HG03159 (cell line): ENCODE data around the gene NOL3.
"Not testable (repeated sequence)": the region's sequence is repeated elsewhere in the genome, so short reads cannot be mapped to it uniquely, and the experiment has no call there.

Source experiments
- ATAC-seq: cut with Tn5 transposase; IDR thresholded peaks from one replicate; pipeline ENCODE4 v1.9.1; 2021; ENCODE audit warnings: mild to moderate bottlenecking, moderate library complexity; ENCODE audit not compliant: unreplicated experiment

NOL3 gene

DNA sequence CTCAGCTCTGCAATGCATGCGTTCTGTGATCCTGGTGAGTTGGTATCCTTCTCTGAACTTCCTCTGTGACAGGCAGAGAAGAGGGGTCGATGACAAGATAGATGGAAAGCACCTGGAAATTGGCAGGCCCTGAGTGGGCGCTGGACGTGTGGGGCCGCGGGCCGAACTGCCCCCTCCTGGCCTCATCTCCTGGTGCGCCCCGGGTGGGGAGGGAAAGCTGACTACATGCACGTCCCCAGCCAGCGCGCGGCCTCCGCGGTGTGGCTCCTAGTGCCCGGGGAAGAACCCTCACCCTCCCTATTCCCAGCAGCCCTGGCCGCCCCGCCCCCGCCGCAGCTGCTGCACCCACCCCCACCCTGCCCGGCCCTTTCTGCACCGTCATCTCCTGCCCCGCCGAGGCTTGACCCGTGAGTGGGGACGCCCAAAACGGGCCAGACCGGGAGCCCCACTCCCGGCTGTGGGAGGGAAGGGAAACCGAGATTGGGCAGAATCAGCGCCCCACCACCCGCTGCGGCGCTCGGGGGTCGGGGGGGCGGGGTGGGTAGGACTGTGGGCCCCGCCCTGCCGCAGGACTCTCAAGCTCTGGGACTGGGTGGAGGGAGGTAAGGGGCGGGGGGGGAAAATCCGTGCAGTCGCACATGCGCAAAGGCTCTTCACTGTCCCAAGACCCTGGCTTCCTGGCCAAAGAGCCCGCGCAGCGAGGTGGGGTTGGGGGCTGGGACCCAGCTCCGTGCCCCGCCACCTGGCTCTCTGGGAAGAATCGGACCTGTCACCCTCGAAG, at the start of gene NOL3:
Gene NOL3, plus strand, starts transcription at position 371 of the 781 bp plus-strand sequence.
- ATAC-seq: no peak

DNA sequence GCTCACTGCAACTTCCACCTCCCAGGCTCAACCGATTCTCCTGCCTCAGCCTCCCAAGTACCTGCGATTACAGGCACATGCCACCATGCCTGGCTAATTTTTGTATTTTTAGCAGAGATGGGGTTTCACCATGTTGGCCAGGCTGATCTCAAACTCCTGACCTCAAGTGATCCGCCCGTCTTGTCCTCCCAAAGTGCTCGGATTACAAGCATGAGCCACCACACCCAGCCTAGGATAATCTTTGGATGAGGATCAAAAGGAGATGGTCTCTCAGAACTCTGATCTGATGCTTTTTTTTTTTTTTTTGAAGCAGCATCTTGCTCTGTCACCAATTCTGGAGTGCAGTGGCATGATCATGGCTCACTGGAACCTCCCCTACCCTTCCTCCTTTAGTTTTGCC, 47.5 kb upstream of the NOL3 start:
- ATAC-seq: not testable (repeated sequence)

- ATAC-seq: no peak
These were observed 41.9 kb upstream of the NOL3 start for GRCh38 chr16:67128417-67128816.

DNA sequence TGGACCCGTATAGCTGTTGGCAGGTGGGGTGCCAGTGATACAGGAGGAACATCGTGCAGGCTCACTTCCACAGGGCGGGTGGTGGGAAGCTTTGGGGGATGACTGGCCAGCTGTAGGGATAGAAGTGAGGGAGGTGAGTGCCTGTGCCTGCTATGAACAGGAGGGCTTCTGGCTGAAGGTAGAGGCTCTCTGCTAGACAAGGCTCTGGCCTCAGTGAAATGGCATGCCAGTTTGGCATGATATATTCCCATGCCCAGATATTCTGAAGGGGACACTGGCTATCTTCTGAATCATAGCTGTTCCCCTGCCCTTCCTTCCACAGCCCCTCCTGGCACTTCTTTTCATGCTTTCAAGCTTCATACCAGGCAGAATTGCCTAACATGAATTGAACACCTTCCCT, 41.5 kb upstream of the NOL3 start:
- ATAC-seq: no peak

DNA sequence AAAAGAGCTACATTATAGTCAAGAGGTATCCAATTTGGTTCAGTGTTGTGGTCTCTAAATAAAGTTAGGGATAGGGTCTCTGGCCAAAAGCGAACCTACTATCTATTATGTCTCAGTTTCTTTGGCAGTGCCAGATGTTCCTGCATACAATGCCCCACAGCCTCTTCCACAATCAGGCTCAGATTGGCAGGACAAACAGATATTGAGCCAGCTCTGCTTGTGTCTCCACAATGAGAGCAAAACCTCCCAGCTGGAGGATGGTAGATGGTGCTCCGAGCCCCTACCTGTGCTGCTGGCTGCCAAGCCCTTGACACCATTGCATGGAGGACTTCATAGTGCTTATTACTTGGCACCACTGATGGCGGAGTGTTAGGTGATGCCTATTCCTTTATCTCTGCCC, 40.9 kb upstream of the NOL3 start:
- ATAC-seq: no peak

DNA sequence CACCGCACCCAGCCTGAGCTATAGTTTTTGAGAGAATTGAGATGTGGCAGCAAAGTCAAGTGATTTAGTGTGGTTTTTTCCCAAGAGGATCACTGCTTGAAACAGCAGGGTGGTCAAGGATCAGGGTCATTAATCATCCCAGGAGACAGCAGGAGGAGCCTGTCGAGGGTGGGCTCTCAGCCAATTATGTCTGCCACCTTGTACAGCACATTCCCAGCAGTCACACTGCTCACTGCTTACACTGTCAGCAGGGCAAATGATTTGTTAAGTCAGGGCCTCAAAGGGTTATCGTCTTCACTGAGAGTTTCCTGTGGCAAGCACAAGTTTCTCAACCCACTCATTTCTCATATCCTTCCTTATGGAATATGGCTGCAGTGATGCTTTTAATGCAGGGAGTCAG, 32.7 kb upstream of the NOL3 start:
- no peak for ATAC-seq

- ATAC-seq: no peak
These were observed 28.9 kb upstream of the NOL3 start for GRCh38 chr16:67141391-67141790.

DNA sequence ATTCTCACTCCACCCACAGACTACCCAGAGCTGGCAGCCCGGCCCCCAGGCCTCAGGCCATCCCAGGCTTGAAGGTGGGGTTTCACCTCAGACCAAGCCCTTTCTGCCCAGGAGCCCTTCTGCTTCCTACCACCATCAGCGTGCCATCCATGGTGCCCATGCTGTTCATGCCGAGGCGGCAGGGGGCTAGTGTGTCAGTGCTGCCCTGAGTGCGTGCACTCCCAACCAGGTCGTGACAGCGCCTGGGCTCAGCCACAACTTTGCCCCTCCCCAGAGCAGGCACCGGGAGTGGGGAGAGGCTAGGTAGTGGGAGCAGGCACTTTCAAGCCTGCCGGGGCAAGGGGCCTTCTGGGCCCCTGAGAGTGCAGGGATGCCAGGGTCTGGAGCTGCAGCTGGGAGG, 28.0 kb upstream of the NOL3 start:
- no peak for ATAC-seq

DNA sequence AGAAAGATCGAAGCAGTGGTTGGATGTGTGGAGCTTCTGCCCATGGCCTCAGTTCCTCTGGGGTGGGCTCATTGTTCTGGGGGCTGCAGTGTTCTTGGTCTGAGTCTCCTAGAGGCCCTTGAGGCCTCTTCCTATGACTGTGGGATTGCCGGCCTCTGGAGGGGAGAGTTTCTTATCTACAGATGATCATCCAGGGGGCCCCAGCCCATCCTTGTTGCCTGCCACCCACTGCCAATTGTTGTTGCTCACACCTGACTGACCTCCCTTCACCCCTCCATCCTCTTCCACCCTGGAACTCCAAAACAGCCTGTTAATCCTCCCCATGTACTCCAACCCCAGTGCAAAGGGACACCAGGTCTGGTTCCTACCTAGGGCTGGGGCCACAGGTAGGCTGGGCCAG, 25.4 kb upstream of the NOL3 start:
- no peak for ATAC-seq

DNA sequence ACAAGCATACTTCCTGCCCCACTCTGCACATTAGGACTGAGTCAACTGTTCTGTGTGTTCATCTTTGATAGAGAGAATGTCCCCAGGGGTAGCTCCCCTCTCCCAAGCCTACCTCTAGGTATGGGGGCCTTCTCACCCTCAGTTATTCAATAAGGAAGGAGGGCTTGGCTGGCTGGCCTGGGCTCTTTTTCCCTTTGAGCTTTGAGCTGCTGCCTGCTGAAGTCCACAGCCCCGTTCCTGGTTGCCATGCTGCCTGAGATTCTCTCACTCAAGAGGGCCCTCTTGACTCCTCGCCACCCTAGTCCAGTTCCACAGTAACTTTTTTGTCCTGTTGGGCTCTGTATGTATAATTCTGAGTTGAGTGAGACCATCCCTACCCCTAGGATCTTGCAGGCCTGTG, 24.6 kb upstream of the NOL3 start:
- ATAC-seq: no peak

- no peak for ATAC-seq
These were observed 23.6 kb upstream of the NOL3 start for GRCh38 chr16:67146523-67147357.

- no peak for ATAC-seq
These were observed 22.7 kb upstream of the NOL3 start for GRCh38 chr16:67147437-67148140.

- ATAC-seq: no peak
These were observed 22.1 kb upstream of the NOL3 start for GRCh38 chr16:67148221-67148620.

DNA sequence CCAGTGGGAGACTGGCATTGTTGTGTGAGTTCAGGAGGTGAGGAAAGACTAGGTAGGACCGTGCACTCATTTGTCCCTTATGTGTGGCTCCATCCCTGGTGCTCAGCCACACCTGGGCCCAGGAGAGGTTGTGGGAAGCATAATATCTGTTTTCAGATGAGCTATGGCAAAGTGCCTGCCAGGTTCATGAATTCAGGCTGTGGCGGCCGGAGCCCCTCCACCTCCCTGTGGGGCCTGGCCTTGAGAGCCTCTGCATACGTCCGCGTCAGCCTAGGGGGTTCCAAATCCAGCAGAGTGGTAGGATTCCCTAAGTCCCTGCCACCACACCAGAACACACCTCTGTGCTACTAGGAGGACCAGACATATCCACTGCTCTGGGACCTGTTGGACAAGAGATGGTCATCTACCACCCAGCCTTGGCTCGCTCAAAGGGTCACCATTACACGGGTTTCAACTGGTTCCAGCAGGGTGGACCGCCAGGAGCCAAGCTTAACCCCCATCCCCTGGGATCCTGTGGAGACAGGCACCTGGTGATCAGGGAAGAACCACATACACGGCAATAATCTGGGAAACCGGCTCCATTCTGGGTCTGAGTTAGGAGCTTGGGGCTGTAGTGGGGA, 21.6 kb upstream of the NOL3 start:
- no peak for ATAC-seq

GRCh38 chr16:67149276-67150046, 20.9 kb upstream of the NOL3 start:
- no peak for ATAC-seq

GRCh38 chr16:67150047-67150832, 20.1 kb upstream of the NOL3 start:
- ATAC-seq: peak; percentile 23

DNA sequence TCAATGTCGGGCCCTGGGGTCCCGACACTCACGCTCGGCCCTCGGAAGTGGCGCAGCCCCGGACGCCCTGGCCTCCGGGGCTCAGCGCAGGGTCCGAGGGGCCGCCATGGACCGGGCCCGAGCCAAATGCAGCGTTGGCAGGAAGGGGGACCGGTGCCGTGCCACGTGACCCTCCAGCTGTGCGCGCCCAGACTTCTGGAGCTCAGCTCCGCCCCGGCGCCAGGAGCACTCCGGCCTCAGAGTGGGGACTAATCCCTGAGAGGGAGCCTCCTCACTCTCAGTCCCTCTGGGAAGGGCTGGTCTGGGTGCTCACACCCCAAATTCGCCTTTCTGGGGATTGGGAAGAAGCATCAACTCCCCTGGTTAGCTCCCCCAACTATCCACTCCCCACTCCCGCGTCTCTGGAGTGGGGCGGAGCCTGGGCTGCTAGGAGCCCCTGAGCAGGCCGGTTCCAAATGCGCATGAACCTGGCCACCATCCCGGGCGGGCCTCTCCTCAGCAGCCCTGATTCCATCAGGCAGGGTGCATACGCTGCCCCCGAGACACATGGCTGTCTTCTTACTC, 19.4 kb upstream of the NOL3 start, which contains the start of gene B3GNT9:
Gene B3GNT9, minus strand, starts transcription at position 166 of the 564 bp plus-strand sequence. CDS start 513 bp downstream, outside the sequence.
- ATAC-seq: peak; percentile 49

- ATAC-seq: no peak
These were observed 18.8 kb upstream of the NOL3 start for GRCh38 chr16:67151431-67152097.
